GM18870 (cell line): ENCODE measurements around the gene STEEP1.
"Not testable (repeated sequence)": the region's sequence is repeated elsewhere in the genome, so short reads cannot be mapped to it uniquely, and the experiment has no call there.

ENCODE experiments used
- ATAC-seq: cut with Tn5 transposase; IDR thresholded peaks from one replicate; pipeline ENCODE4 v1.9.1; 2021; ENCODE audit warnings: moderate library complexity; ENCODE audit not compliant: unreplicated experiment

STEEP1 gene

DNA sequence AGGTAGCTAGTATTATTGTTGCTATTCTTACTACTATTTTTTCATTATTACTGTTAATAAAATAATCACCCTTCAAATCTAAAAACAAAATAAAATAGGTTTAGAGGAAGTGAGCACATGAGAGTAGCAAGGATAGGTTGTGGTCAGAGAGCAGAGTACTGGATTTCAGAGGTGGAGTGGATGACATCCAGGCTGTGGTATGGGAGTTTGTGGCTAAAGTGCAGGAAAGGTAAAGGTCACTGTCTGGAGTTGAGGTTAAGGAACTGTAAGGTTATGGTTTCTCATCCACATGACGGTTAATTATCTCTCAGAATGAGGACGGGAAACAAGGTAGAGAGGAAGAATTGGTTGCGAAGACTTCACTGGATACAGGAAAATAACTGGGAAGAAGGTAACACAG lies 27.7 kb downstream of the STEEP1 start:
- no peak for ATAC-seq

DNA sequence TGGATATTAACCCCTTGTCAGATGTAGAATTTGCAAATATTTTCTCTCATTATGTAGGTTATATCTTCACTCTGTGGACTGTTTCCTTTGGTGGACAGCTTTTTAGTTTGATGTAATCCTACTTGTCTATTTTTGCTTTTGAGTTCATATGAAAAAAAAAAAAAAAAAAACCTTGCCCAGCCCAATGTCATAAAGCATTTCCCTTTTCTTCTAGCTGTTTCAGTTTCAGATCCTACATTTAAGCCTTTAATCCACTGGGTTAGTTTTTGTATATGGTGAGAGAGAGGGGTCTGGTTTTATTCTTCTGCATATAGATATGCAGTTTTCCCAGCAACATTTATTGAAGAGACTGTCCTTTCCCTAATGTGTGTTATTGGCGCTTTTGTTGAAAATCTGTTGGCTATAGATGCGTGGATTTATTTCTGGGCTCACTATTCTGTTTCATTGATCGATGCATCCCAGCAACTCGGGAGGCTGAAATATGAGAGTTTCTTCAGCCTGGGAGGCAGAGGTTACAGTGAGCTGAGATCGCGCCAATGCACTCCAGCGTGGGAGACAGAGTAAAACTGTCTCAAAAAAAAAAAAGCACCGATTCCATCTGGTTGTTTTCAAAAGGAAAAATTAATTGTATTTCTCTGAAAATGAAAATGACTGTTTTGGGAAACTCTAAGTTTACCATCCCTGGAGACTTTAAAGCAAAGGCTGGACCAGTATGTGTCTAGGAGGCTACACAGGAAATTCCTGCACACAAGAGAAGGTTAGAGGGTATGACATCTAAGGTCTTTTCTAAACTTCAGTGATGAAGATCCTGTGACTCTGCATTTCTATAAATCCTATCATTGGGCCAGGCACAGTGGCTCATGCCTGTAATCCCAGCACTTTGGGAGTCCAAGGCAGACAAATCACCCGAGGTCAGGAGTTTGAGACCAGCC lies 35.6 kb downstream of the STEEP1 start:
- no peak for ATAC-seq

DNA sequence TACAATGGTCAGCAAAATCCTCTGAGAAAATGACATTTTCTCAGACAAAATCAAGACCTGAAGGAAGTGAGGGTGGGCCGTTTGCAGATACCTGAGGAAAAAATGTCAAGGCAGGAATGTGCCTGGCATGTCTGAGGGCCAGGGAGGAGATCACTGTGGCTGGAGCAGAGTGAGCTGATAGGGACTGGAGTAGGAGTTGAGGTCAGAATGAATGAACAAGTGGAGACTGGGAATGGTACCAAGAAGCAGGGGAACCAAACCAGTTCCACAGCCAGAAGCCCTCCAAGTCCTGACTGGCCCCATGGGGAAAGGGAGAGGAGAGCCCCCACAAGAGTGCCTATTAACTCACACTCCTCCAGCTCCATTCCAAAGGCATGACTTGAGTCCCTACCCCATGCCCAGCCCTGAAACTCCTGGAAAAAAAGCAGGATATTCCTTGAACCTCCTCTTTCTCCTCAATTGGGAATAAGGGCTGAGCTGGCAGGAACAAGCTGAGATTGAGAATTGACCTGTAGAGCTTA lies 41.5 kb downstream of the STEEP1 start:
- ATAC-seq = no peak

DNA sequence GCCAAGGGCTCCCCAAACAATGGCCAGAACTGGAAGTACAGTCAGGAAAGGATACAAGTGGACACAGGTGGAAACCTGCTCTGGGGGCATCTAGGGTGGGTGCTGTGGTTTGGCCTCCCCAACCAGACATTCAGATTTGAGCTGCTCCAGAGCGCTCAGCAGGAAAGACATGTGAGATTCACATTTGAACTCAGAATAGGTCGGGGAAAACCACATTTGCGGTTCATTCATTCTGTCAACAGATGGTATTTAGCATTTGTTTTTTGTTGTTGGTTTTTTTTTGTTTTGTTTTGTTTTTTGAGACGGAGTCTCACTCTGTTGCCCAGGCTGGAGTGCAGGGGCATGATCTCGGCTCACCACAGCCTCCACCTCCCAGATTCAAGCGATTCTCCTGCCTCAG lies 44.0 kb downstream of the STEEP1 start:
- no peak for ATAC-seq

DNA sequence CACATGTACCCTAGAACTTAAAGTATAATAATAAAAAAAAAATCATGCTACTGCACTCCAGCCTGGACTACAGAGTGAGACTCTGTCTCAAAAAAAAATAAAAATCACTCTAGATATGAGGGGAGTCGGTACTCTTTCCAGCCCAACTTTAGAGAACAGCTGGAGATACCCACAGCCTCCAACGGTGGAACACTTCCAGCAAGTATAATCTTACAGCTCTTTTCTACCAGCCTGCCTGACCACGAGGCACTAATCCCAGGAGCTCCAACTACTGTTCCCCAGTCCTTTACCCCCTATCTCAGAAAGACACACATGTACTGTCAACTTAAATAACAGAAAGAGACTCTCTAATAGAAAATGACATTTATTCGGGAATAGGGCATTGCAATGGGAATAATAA lies 46.8 kb downstream of the STEEP1 start:
- ATAC-seq = no peak

DNA sequence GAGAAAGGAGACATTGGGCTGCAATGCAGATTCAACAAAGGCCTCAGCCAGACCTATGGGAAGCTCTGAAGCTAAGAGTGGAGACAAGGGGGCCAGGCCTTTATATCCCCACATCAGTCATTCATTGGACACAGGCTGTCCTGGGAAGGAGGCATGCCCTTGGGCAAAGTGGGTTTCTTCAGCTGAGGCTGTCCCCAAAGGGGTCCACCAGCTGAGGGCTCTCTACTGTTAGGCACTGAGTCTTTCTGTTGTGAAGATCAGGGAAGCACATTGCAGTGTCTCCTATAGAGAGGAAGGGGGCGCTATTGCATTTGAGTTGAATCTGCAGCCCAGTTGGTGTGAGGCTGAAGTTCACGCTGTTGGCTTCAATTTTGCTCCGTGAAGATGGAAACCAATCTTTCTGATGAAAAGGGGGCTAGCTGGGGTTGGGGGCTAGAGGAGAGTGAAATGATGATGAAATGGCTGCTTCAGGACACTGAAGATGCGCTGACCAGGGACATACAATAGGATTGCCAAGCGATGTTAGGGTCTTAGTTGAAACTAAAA lies 49.0 kb downstream of the STEEP1 start:
- peak; percentile 87 for ATAC-seq

DNA sequence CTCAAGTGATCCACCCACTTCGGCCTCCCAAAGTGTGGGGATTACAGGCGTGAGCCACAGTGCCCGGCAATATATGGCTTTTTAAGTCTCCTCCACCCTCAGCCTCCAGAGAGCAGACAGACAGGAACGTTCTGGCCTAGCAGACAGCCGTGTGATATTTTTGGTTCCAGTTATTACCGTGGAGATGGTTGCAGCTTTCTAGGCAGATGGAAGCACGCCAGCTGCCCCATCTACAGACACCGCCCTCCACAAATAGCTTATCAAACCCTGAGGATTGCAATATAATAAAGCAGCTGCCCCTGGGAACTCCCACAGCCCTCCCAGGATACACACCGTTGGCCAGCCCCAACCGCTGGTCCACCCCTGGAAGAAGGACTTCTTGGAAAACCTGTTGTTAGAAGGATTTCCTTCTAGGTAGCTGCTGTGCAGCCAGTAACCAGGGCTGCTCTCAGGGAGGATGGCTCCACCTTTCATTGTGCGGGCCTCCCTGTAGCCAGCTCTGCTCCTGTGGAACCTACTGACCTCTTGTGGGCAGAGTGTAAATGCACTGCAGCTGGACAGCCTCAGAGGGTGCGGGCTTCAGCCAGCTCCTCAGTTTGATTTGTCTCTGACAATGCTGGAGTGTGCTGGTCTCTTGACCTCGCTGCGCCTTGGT lies 52.9 kb downstream of the STEEP1 start:
- peak; percentile 67 for ATAC-seq

DNA sequence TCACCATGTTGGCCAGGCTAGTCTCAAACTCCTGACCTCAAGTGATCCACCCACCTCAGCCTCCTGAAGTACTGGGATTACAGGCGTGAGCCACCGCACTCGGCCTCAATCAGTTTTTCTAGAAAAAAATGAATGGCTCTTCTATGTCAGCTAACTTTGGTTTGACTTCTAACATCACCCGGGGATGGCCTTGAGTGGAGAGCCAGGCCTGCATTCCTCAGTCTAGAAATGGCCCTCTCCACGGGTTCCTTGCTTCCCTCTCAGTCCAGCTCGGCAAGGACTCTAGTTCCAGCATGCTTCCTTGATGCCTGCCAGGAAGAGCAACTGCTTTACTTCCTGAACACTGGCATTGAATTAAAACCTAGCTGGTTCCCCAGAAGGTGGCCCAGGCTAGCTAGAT lies 58.0 kb downstream of the STEEP1 start:
- no peak for ATAC-seq

DNA sequence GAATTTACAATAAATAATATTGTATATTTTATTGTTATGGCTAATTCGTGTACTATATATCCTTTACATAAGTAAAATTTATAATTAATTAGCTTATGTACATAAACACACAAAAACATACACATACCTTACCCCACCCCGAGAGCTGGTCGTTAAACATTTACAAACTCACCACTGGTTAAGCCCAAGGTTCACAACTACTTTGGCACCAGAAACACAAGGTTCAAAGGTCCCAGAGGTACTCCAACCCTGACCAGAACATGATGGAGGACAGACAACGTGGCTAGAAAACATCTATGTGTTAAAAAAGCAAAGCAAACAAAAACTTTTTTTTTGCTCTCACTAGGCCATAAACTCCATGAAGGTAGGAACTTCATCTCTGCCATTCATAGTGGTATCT lies 59.3 kb downstream of the STEEP1 start:
- ATAC-seq = no peak

DNA sequence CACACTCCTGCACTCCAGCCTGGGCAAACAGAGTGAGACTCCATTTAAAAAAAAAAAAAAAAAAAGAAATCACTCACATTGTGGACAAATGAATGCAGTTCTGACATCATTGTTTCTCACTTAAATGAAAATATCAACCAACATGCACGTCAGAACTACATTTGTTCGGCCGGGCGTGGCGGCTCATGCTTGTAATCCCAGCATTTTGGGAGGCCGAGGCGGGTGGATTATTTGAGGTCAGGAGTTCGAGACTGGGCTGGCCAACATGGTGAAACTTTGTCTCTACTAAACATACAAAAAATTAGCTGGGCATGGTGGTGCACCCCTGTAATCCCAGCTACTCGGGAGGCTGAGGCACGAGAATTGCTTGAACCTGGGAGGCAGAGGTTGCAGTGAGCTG lies 60.1 kb downstream of the STEEP1 start:
- ATAC-seq = not testable (repeated sequence)

DNA sequence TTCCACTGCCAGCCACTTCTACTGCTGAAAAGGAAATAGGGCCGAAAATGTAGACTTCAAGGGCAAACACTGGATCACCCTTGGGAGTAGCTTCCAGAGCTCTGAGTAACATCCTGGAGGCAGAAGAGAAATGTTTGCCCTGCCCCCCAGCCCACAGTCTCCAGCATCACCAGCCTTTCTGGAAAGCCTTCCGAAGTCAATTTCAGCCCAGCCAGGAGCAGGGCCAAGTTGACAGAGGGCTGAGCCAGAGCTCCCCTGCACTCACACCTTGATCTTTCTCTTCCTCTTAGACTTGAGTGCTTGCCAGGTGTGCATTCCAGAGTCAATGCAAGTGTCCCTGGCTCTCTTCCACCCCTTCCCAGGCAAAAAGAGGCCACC lies 61.7 kb downstream of the STEEP1 start:
- ATAC-seq = no peak

DNA sequence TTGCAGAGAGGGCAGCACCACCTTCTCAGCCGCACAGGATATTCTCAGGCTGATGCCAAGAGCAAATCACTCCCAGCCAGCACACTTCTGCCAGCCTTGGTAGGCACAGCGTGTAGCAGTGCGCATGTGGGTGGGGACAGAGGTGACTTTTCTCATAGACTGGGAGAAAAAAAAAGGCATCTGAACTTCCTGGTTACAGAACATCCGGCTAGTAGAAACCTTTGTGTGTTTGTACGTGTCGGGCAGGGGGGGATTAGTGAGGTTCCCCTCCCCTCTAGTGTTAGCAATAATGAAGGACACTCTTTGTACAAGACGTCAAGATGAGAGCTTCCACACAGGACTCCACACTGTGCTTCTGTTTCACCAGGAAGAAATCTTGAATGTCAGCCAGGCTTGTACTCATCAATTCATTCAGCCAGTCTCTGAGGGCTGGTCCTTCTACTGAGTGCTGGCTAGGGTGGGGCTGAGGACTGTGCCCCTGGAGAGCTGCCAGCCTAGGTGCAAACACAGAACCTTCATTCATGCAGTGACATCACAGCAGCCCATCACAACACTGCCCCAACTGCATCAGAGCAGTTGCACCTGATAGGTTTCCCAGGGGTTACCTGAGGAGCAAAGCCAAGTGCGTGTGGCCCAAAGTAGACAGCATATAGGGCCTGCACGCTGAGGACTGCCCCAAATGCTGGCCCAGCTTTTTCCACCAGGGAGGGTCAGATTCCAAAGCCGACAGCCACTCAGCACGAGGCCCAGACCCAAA lies 62.3 kb downstream of the STEEP1 start:
- ATAC-seq = no peak

DNA sequence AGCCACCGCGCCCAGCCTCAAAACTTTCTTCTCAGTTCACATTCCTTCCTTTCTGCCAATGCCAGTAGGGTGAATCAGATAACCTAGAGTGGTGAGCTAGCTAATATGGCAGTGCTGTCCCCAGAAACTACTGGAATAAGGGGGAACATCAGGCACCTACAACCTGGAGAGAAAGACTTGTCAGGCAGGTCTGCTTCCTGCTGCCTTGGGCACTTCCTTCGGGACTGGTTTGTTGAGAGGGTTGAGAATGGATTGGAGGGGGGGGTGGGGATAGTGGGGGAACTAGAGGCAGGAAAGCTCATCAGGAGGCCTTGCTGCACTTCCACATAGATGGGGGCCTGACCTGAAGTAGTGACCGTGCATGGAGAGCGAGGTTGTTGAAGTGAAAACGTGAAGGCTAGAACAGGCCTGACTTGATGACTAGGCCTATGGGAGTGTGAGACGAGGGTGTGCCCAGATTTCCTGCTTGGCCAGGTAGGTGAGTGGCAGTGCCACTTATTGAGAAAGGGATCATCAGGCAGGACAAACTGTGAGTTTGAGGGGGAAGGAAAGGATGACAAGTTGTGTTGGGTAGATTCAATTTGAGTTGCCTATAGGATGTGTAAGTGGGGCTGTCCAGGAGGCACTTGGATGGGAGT lies 63.6 kb downstream of the STEEP1 start:
- ATAC-seq = no peak

DNA sequence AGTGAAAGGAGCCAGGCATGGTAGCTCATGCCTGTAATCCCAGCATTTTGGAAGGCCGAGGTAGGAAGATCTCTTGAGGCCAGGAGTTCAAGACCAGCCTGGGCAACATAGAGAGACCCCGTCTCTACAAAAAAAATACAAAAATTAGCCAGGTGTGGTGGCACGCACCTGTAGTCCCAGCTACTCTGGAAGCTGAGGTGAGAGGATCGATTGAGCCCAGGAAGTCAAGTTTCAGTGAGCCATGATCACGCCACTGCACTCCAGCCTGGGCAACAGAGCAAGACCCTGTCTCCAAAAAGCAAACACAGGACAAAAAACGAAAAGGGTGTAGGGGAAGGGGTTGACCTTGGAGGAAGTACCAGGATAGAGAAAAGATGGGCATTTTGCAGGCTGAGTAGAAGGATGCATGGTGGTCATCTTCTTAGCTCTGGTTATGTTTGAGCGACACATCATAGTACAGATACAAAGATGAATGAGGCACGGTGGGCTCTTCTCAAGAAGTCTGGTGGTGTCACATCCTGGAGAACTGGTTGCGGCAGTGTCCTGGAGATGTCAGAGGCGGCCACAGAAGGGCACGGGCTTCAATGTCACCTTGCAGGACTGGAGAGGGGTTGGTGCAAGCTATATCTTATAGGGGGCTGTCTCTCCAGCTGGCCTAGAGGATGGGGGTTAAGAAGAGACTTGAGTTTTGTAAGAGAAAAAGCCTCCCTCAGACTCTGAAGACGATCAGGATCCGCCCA lies 65.0 kb downstream of the STEEP1 start:
- ATAC-seq = no peak

DNA sequence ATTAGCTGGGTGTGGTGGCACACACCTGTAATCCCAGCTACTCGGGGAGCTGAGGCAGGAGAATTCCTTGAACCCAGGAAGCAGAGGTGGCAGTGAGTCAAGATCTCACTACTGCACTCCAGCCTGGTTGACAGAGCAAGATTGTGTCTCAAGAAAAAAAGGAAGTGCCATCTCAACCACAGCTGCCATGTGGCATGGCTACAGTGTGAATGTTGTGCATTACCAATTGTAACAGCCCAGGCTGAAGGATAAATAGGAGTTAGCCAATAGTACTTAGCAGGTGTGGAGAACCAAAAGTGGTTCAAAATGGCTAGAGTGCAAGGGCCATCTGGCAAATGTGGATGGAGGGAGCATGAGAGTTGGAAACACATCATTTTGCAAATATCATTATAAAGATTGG lies 68.0 kb downstream of the STEEP1 start:
- no peak for ATAC-seq

DNA sequence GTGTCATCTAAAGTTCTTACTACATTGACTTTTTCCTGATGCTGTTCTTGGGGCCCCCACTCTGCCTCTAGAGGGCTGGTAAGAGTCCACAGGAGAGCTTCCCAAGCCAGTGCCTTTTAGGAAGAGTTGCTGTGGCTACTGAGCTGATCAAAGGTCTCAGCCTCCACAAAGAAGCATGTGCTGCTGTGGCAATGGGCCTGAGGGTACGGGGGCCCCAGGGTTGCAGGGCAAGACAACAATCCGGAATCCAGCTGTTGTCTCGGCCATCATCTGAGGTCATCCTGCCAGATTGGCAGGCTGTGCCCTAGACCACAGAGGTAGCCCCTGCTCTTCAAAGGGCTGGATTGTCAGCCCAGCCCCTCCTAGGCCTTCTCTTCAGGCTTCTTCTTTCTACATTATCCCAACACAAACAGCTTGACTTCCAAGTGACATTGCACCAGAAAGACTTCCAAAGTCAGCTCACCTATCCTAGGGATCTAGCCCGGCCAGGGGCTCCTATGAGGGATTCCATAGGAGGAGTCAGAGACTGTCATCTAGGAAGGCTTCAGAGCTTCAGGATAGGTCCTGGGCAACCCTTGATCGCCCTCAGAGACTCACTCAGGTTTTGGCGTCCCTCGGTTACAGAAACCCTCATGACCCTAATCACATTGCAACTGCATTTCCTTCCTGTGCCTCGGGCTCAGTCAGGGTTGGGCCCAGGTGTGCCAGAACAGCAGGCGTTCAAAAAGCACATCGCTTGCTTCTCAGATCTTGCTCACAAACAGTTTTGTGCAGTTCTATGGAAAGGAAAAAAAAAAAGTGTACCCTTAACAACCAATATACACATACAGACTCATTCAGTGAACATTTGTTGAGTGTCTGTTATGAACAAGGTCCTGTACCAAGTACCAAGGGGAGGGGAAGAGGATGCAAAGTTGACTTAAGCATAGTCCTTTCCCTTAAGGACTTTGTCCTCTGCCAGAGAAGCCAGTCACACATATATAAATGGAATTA lies 69.2 kb downstream of the STEEP1 start:
- no peak for ATAC-seq

DNA sequence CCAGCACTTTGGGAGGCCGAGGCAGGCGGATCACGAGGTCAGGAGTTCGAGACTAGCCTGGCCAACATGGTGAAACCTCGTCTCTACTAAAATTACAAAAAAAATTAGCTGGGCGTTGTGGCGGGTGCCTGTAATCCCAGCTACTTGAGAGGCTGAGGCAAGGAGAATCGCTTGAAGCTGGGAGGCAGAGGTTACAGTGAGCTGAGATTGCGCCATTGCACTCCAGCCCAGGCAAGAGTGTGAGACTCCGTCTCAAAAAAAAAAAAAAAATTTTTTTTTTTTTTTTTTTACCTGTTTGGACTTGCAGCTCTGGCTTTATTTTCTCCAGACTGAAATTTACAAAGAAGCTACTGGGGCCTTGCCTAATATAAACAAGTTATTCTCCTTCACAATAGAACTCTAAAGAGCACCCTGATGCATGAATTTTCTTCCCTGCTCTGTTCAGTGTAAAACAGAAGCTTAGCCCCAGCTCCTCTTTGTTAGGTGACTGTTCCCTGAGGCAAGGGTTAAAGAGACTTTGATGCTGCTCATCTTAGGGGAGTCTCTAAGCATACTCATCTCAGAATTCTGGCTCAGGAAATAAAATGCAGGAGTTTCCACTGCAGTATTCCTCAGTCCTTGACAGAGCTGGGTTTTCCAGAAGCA lies 71.2 kb downstream of the STEEP1 start:
- not testable (repeated sequence) for ATAC-seq

DNA sequence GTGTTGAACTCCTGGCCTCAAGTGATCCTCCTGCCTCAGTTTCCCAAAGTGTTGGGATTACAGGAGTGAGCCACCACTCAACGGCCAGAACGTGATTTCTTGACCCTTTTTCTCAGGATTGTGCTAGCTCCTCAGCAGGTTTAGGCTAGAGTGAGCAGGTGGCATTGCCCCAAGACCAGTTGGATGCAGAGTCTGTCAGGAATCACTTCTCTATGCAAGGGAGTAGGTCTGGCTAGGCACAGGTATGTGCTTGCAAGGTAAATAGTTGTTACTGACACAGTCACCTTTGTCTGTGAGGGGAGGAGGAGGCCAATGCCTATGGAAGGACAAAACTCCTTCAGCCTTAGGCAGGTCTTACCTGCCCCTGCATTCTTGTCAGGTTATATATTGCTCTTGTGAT lies 72.7 kb downstream of the STEEP1 start:
- no peak for ATAC-seq
